HG03565 (cell line): ENCODE results near the gene GOLGA8K.
"Not testable (repeated sequence)": the region's sequence is repeated elsewhere in the genome, so short reads cannot be mapped to it uniquely, and the experiment has no call there.

Experiments used
- ATAC-seq: cut with Tn5 transposase; IDR thresholded peaks from one replicate; pipeline ENCODE4 v1.9.1; 2021; ENCODE audit warnings: mild to moderate bottlenecking, moderate library complexity; ENCODE audit not compliant: unreplicated experiment

GOLGA8K gene

DNA sequence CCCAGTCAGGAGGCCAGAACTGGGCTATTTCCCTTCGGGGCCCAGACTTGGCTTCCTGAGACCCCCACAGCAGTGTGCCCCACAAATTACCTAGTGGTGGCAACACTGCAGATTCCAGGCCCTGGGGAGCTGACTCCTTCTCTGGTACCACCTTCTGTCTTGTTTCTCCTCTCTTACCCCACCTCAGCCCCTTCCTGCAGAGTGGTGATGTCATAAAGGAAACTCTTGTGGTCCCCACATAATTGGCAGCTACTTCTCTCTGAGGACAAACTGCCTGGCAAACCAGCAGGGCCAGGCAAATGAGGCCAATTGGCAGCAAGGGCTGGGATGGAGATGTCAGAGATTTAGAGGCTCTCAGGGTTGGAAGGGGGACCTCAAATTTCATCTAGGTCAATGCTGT, 44.6 kb downstream of the GOLGA8K start:
- ATAC-seq, result not testable (repeated sequence)

GRCh38 chr15:32356909-32357308, 46.2 kb downstream of the GOLGA8K start:
- ATAC-seq, result not testable (repeated sequence)

DNA sequence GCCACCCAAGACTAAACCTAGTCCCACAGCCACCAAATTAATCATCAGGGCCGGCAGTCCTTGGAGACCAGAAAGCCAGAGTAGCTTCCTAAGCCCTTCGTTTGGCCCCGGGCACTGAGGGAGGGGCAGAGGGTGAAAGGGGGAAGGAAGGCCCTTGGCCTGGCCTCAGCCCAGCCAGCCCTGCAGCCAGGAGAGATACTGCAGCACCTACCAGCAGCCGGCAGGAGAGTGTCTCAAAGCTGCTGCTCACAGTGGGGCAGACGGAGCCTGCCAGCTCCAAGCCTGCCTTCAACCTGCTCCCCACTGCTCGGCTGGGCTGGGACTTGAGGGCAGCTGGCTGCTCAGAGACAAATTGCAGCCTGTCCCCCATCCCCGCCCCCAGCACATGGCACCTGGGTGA, 50.3 kb downstream of the GOLGA8K start:
- ATAC-seq, result not testable (repeated sequence)

DNA sequence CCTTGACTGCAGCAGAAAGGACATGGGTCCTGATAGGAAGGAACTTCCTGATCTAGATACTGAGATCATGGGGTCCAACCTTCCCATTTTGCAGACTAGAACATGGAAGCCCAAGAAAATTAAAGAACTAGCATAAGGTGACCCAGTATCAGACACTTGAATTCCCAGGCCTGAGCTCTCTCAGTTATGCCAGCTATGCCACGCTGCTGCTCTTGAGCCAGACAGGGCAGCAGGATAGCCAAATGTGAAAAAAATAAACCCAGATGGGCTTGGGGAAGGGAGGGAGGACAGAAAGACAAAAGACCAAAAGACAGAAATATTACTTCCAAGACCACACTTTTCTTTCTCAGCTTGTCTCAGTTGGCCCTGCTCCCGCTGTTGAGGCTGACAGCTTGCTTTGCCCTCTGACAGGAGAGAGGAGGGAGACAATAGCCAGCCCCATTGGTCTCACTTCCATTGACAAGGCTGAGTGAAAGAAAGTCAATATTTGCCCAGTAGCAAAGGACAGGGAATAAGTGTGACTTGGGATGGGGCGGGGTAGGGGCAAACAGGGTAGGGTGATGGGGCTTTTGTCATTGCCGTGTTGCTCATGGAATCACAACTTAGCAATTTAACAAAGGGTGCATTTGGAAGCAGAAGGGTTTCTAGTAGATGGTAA, 52.4 kb downstream of the GOLGA8K start:
- ATAC-seq, result not testable (repeated sequence)

DNA sequence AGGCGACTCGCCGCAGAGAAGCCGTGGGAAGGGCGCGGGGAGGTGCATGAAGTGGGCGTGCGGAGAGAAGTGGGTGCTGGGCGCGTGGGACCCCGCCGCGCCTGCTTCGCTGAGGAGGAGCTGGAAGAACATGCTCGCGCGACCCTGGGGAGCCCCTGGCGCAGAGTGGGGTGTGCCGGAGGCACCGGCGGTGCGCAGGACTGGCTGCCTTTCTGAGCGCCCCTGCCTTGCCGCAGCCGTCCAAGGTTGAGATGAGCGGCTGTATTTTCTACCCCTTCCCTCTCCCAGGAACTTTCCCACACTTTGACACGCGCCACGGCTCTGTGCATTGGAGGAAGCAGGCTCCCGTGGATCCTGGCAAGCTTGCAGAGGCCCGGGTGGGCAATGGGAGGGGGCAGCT, 56.1 kb downstream of the GOLGA8K start:
- ATAC-seq, result not testable (repeated sequence)

DNA sequence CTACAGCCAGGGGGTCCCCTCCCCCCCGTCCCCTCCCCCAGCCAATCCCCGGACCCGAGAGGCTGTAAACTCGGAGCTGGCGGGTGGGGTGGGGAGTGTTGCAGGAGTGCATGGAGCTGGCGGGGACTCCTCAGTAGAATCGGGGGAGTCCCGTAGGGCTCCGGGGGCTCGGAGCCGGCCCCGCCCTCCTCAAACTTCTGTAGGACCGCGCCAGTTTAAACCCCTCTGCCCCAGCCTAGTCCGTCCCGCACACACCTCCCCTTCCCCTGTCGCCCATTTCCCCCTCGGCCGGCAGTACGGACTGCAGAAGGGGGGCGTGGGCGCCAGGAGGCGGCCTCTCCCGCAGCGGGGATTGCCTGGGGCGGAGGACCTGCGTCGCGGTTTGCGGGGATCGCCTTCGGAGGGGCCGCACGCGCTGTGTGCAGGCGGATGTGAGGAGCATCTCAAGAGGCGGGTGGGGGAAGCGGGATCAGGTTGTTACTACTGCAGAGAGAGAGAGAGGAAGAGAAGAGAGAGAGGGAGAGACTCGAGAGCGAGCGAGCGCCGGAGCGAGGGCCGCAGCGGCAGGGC, 57.0 kb downstream of the GOLGA8K start:
- not testable (repeated sequence) for ATAC-seq

DNA sequence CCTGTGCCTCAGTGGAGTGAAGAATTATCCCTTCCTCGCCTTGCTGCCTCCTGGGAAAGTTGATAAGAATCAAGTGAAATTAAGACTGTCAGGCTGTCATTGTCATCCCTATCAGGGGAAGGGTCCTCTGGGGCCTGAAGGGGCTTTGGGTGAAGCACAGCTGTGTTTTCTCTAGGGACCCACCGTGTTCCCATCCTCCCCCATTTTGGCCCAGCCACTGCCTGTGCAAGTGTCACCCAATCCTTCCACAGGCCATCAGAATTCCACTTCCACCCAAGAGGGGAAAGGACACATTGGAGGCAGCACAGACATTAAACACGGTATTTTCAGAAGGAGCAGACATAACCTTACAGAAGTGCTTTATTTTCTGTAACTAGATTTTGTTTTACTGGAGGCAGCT, 59.2 kb downstream of the GOLGA8K start:
- ATAC-seq, result not testable (repeated sequence)
